ENCODE data around the gene SAMD14. TPM values are rescaled to one million over a fixed set of nuclear protein-coding genes. Genes with fewer than 3 reads are reported as not detected.
A peak's percentile ranks its signal among the peaks of the same experiment; 100 is the strongest.

Gene SAMD14
- polyA plus RNA-seq (2011; rRNA removed) (0.12 and 0.15 TPM in 2 replicates), polyA plus RNA-seq (2017; fragmentation: RNase III; extraction: RNeasy Plus Mini Kit Qiagen cat#74134 plus additional on column Dnase treatment) (0.42 to 0.75 TPM (median 0.74 TPM) in 3 replicates), polyA minus RNA-seq (2011; rRNA and poly(A)+ RNA removed) (0.58 and 0.83 TPM in 2 replicates)
- 0.22 and 0.31 TPM in 2 replicates for polyA plus RNA-seq (2012; cell fraction: cytosol; rRNA removed)
- 1.5 and 1.8 TPM in 2 replicates for polyA plus RNA-seq (2012; cell fraction: nucleus; rRNA removed)

DNA sequence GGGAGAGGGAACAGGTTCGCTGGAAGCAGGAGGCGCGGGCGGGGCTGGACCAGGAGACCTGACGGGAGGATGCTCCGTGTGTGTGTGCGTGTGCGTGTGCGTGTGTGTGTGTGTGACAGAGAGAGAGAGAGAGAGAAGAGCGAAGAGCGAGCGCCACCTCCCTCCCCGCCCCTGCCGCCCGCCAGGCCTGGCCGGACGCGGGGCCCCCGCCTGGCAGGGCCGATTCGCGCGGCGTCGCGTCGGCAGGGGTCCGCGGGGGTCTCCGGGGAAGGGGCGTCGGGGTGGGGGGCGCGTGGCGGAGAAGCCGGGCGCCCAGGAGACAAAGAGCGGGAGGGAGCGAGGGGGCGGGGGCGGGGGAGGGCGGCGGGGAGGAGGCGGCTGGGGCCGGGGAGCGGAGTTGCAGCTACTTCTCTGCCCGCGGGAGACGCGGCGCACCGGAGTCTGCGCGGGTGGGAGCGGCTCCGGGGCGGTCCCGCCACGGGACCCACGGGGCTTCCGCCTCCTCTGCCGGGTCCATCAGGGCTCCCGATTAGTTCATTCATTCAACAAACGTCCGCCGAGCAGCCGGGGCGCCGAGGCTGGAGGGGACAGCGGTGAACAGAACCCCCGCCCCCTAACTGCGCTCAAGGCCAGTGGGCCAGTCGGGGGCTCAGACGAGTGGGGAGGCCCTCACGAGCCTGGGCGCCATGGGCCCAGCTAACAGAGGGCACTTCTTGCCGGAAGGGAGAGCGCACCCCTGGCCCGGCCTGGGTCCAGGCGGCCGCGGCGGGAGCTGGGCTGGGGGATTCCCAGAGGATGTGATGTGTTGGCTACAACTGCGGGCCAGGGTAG is at the start of gene SAMD14:
SAMD14 (minus strand) TSS at position 433 of the 831 bp plus-strand sequence. CDS start 5,201 bp downstream, outside the sequence.
- H3K4me3 ChIP-seq = peak within 1 kb of the TSS; percentile 63
- H3K4me2 ChIP-seq = peak within 1 kb of the TSS; percentile 100
- ChIA-PET CTCF (interaction anchor here (0.7 to 60.2 kb wide), 7 partner anchors 10 to 40 kb away, joined by 3 to 1356 read pairs (median 6); partner anchors contain the start of gene PDK2), POLR2A (no interaction called here)
- FAIRE-seq = no peak
- ATAC-seq = peak; percentile 44 to 46; a peak in 4 of 6 replicates
- TF ChIP-seq EHMT2 (IDR thresholded peaks at IDR 0.05; ENCODE audit: low read depth) (no peak), JUNB (IDR thresholded peaks at IDR 0.05) (no peak), JUN (IDR thresholded peaks at IDR 0.05) (0 out of 5 replicates have a peak, but pooled peaks of 1 of the 2 experiments have one; percentile 39)
- 1% methylated on average over 17 of the region's 84 CpGs for WGBS (ENCODE audit: missing lambda C conversion rate)
- DNase-seq (ENCODE audit: low read depth in 1 of 2, low spot score in 1 of 2) = peak; percentile 66 to 74
- no peaks in the 10 kb centered on the region for H3K9me3 ChIP-seq
- H3K27ac ChIP-seq = peak within 1 kb of the TSS; percentile 67 to 89
- H3K4me1 ChIP-seq = peaks cover 47% of the 10 kb centered on the region

DNA sequence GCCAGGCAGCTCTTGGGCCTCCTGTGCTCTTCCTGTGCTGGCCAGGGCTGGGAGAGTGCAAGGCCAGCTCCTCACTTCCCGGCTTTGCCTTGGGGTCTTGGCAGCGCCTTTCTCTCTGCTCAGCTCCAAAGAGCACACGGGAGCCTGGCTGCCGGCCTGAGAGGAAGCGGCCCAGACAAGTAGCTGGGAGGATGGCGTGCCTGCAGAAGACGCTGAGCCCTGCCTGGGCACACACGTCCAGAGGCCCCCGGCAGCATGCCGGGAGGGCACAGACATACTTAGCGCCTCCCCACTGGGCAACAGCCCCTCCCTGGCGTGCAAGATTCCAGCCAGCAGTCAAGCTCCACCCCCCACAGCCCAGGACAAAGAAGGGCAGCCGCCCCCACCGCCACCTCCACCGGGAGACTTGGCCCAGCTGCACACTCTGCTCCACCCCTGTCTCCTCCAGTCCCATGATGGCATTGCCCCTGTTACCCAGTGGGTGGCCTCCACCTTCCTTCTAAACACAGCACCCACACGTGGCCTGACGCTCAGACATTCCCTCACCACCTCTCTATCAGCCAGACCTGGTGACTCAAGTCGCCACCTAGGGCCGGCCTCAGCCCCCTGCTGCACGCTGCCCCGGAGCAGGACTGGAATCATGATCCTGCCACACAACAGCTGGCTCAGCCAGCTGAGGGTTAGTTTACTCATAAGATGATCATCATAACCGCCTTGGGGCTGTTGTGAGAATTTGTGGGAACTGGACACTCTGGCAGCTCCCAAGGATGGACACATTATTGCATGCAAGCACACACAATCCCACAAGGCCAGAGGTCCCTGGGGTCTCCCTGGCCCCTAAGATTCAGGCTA is 48.2 kb upstream of the SAMD14 start:
- ChIA-PET CTCF (interaction anchor here (0.9 to 17.0 kb wide), 26 partner anchors 11 to 327 kb away, joined by 3 to 817 read pairs (median 6); partner anchors contain the start of genes COL1A1, PPP1R9B, SGCA and TMEM92), POLR2A (interaction anchor here (0.5 to 2.4 kb wide), 9 partner anchors 9 to 689 kb away, joined by 3 to 14 read pairs (median 5); partner anchors contain the start of gene LRRC59)
- H3K4me2 ChIP-seq = peak overlapping the region; percentile 71
- FAIRE-seq (peak; percentile 93), ATAC-seq (peak; percentile 86 to 93), DNase-seq (ENCODE audit: low read depth in 1 of 2, low spot score in 1 of 2) (peak; percentile 98)
- no peak overlapping the region for H3K4me3 ChIP-seq
- H3K27ac ChIP-seq = peak overlapping the region; percentile 90 to 95
- peaks cover 61% of the 10 kb centered on the region for H3K4me1 ChIP-seq
- 4% methylated on average over 22 of the region's 22 CpGs for WGBS (ENCODE audit: missing lambda C conversion rate)
- no peaks in the 10 kb centered on the region for H3K9me3 ChIP-seq
- TF ChIP-seq, protein P1, sequence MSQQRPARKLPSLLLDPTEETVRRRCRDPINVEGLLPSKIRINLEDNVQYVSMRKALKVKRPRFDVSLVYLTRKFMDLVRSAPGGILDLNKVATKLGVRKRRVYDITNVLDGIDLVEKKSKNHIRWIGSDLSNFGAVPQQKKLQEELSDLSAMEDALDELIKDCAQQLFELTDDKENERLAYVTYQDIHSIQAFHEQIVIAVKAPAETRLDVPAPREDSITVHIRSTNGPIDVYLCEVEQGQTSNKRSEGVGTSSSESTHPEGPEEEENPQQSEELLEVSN (IDR thresholded peaks at IDR 0.05; ENCODE audit: borderline replicate concordance, low read depth) = peak; percentile 83
- TF ChIP-seq, protein P2, sequence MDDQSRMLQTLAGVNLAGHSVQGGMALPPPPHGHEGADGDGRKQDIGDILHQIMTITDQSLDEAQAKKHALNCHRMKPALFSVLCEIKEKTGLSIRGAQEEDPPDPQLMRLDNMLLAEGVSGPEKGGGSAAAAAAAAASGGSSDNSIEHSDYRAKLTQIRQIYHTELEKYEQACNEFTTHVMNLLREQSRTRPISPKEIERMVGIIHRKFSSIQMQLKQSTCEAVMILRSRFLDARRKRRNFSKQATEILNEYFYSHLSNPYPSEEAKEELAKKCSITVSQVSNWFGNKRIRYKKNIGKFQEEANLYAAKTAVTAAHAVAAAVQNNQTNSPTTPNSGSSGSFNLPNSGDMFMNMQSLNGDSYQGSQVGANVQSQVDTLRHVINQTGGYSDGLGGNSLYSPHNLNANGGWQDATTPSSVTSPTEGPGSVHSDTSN (IDR thresholded peaks at IDR 0.05) = peak; percentile 90
- TF ChIP-seq CHD4 (IDR thresholded peaks at IDR 0.05; ENCODE audit: borderline replicate concordance) (0 out of 2 replicates have a peak, but pooled peaks have one; percentile 61), TFCP2L1 (CRISPR knock-in tag; IDR thresholded peaks at IDR 0.05) (0 out of 2 replicates have a peak, but pooled peaks have one; percentile 2), MAZ (IDR thresholded peaks at IDR 0.05; ENCODE audit: borderline replicate concordance, low read depth, low read length) (no peak), FOSL2 (IDR thresholded peaks at IDR 0.05) (no peak; the same call in 1 of the 2 replicates), FOSL2 (CRISPR knock-in tag; IDR thresholded peaks at IDR 0.05) (peak; percentile 92), ESRRA (IDR thresholded peaks at IDR 0.05; ENCODE audit: borderline replicate concordance, low read length) (no peak), FOXS1 (CRISPR knock-in tag; IDR thresholded peaks at IDR 0.05) (no peak), MYC (IDR thresholded peaks at IDR 0.05; ENCODE audit: borderline replicate concordance, low read length) (peak; percentile 94), RAD21 (conservative IDR thresholded peaks at IDR 0.05 in 1 of 2, IDR thresholded peaks at IDR 0.05 in 1 of 2) (peak; percentile 62 to 69), FOSB (CRISPR knock-in tag; IDR thresholded peaks at IDR 0.05) (no peak), HDAC2 (IDR thresholded peaks at IDR 0.05) (no peak), JUNB (IDR thresholded peaks at IDR 0.05) (peak; percentile 60), CBX8 (IDR thresholded peaks at IDR 0.05) (no peak), EHF (CRISPR knock-in tag; IDR thresholded peaks at IDR 0.05) (no peak), RNF2 (IDR thresholded peaks at IDR 0.05; ENCODE audit: borderline replicate concordance, low read depth) (no peak), ZC3H11A (IDR thresholded peaks at IDR 0.05) (no peak), HOXB13 (CRISPR knock-in tag; IDR thresholded peaks at IDR 0.05; ENCODE audit: low read depth) (peak; percentile 30; the same call in 1 of the 2 replicates), HOXB5 (CRISPR knock-in tag; IDR thresholded peaks at IDR 0.05) (0 out of 2 replicates have a peak, but pooled peaks have one; percentile 63)
- TF ChIP-seq, protein P3, sequence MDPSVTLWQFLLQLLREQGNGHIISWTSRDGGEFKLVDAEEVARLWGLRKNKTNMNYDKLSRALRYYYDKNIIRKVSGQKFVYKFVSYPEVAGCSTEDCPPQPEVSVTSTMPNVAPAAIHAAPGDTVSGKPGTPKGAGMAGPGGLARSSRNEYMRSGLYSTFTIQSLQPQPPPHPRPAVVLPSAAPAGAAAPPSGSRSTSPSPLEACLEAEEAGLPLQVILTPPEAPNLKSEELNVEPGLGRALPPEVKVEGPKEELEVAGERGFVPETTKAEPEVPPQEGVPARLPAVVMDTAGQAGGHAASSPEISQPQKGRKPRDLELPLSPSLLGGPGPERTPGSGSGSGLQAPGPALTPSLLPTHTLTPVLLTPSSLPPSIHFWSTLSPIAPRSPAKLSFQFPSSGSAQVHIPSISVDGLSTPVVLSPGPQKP (IDR thresholded peaks at IDR 0.05; ENCODE audit: low read depth, low read length) = no peak
- TF ChIP-seq, protein P4, sequence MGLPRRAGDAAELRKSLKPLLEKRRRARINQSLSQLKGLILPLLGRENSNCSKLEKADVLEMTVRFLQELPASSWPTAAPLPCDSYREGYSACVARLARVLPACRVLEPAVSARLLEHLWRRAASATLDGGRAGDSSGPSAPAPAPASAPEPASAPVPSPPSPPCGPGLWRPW (IDR thresholded peaks at IDR 0.05) = no peak
- TF ChIP-seq, protein P5, sequence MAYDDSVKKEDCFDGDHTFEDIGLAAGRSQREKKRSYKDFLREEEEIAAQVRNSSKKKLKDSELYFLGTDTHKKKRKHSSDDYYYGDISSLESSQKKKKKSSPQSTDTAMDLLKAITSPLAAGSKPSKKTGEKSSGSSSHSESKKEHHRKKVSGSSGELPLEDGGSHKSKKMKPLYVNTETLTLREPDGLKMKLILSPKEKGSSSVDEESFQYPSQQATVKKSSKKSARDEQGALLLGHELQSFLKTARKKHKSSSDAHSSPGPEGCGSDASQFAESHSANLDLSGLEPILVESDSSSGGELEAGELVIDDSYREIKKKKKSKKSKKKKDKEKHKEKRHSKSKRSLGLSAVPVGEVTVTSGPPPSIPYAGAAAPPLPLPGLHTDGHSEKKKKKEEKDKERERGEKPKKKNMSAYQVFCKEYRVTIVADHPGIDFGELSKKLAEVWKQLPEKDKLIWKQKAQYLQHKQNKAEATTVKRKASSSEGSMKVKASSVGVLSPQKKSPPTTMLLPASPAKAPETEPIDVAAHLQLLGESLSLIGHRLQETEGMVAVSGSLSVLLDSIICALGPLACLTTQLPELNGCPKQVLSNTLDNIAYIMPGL (CRISPR knock-in tag; IDR thresholded peaks at IDR 0.05; ENCODE audit: borderline replicate concordance) = no peak
- TF ChIP-seq, protein P6, sequence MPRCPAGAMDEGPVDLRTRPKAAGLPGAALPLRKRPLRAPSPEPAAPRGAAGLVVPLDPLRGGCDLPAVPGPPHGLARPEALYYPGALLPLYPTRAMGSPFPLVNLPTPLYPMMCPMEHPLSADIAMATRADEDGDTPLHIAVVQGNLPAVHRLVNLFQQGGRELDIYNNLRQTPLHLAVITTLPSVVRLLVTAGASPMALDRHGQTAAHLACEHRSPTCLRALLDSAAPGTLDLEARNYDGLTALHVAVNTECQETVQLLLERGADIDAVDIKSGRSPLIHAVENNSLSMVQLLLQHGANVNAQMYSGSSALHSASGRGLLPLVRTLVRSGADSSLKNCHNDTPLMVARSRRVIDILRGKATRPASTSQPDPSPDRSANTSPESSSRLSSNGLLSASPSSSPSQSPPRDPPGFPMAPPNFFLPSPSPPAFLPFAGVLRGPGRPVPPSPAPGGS (IDR thresholded peaks at IDR 0.05) = no peak

Data from A549 (cell line).